K562 (cell line): ENCODE data around the gene TOR1A. TPM values are rescaled to one million over a fixed set of nuclear protein-coding genes. Genes with fewer than 3 reads are reported as not detected.
A peak's percentile ranks its signal among the peaks of the same experiment; 100 is the strongest.

Source experiments
- CEBPG ChIP-seq, 3 experiments: fragments of 200-800 bp in 1 of 3; sonication (Bioruptor generic) in 1 of 3; sonication (generic) in 1 of 3; formaldehyde crosslinking in 1 of 3; IDR thresholded peaks in 2 of 3; conservative IDR thresholded peaks in 1 of 3; 2 replicates each; pipeline versions ENCODE4 v1.6.1 to v1.8.0; 2016 to 2022; ENCODE audit warnings: missing compliant biosample characterization in 2 of 3, missing genetic modification characterization in 2 of 3, mild to moderate bottlenecking in 1 of 3, missing genetic modification reagents in 1 of 3
- CREB3 ChIP-seq: fragments of 450-650 bp; conservative IDR thresholded peaks from 2 replicates; pipeline ENCODE4 v1.6.1; 2016; ENCODE audit warnings: missing genetic modification characterization, low read depth, mild to moderate bottlenecking, missing compliant biosample characterization, moderate library complexity
- KLF16 ChIP-seq: IDR thresholded peaks from 2 replicates; pipeline ENCODE4 v1.6.1; 2016; ENCODE audit warnings: antibody characterized with exemption
- PHF21A ChIP-seq: fragments of 450-650 bp; IDR thresholded peaks from 2 replicates; pipeline ENCODE4 v1.6.1; 2017; ENCODE audit warnings: low read depth, borderline replicate concordance
- RFX5 ChIP-seq: IDR thresholded peaks from 2 replicates; pipeline ENCODE4 v1.6.1; 2011; ENCODE audit warnings: low read depth, mild to moderate bottlenecking, improper control_type of control experiment, low read length
- RNF219 ChIP-seq: fragments of 250-450 bp; sonication (Bioruptor Pico); IDR thresholded peaks from 2 replicates; pipeline ENCODE4 v1.5.0; 2022; ENCODE audit warnings: mild to moderate bottlenecking
- SOX6 ChIP-seq: fragments of 450-650 bp; IDR thresholded peaks from 2 replicates; pipeline ENCODE4 v1.6.1; 2014; ENCODE audit warnings: mild to moderate bottlenecking
- TFAM ChIP-seq: fragments of 250-450 bp; sonication (Bioruptor Pico); conservative IDR thresholded peaks from 2 replicates; pipeline ENCODE4 v1.5.0; 2021; ENCODE audit warnings: mild to moderate bottlenecking, moderate library complexity
- YY1 ChIP-seq, 3 experiments: IDR thresholded peaks; 2 replicates each; pipeline ENCODE4 v1.6.1; 2011; ENCODE audit warnings: low read length in 2 of 3, mild to moderate bottlenecking in 2 of 3, moderate library complexity in 2 of 3, borderline replicate concordance in 1 of 3, control low read depth in 1 of 3, low read depth in 1 of 3; ENCODE audit not compliant: insufficient read depth in 3 of 3, insufficient replicate concordance in 2 of 3, control insufficient read depth in 1 of 3, insufficient read length in 1 of 3; ENCODE audit errors: extremely low read depth in 1 of 3
- ZHX1 ChIP-seq: fragments of 150-350 bp; conservative IDR thresholded peaks from 2 replicates; pipeline ENCODE4 v1.6.1; 2014; ENCODE audit warnings: low read length
- ZNF518B ChIP-seq: fragments of 250-450 bp; sonication (Bioruptor Pico); IDR thresholded peaks from 2 replicates; pipeline ENCODE4 v1.5.0; 2021; ENCODE audit warnings: mild to moderate bottlenecking, moderate library complexity
- ZNF639 ChIP-seq, 2 experiments: fragments of 200-800 bp in 1 of 2; sonication (Bioruptor generic) in 1 of 2; sonication (generic) in 1 of 2; formaldehyde crosslinking in 1 of 2; IDR thresholded peaks in 1 of 2; conservative IDR thresholded peaks in 1 of 2; 2 replicates each; pipeline versions ENCODE4 v1.5.0 to v1.6.1; 2016 to 2020; ENCODE audit warnings: missing compliant biosample characterization in 1 of 2, missing genetic modification characterization in 1 of 2, missing genetic modification reagents in 1 of 2
- polyA plus RNA-seq, 8 experiments: library from polyadenylated mRNA; depleted of rRNA in 4 of 8; stranded (reverse) in 5 of 8; unstranded in 3 of 8; fragments of >200 nt; fragmentation: Nextera tagmentation in 2 of 8; fragmentation: Illumina TruSeq in 1 of 8; extraction: Ambion mirVana in 2 of 8; extraction: Trizol in 1 of 8; gene quantifications; 2 replicates each; pipeline versions ENCODE4 v1.2.1 to v1.2.3, GENCODE V29; 2011 to 2014; ENCODE audit warnings: inconsistent platforms in 1 of 8, missing spikeins in 1 of 8
- total RNA-seq, 7 experiments: library from RNA; depleted of rRNA in 6 of 7; stranded (reverse); fragments of >200 nt in 6 of 7; fragmentation: Illumina TruSeq in 2 of 7; extraction: Trizol in 2 of 7; gene quantifications; 2 replicates each; pipeline versions ENCODE4 v1.2.1 to v1.2.3, GENCODE V29; 2011 to 2021; ENCODE audit warnings: low replicate concordance in 1 of 7

The TOR1A gene
- total and polyA plus RNA-seq, 9 of the 15 experiments (the other 6 are each of a cell fraction or from before 2014, with no cell fraction given) = 4.5 to 85.8 (median 51.3) TPM

GRCh38 chr9:129863059-129863690 is 39.2 kb upstream of the TOR1A start (continued):
- TF ChIP-seq CREB3 (tag) = peak; percentile 96
- TF ChIP-seq RFX5 = no peak
- peak; percentile 86 for TF ChIP-seq CEBPG (CRISPR knock-in tag; IDR thresholded peaks at IDR 0.05)
- TF ChIP-seq CEBPG (tag; conservative IDR thresholded peaks at IDR 0.05 in 1 of 2, IDR thresholded peaks at IDR 0.05 in 1 of 2) = peak; percentile 89 to 92
- TF ChIP-seq YY1 (IDR thresholded peaks at IDR 0.05; ENCODE audit: borderline replicate concordance in 1 of 3, control insufficient read depth in 1 of 3, extremely low read depth in 1 of 3, insufficient read depth in 3 of 3, insufficient read length in 1 of 3, insufficient replicate concordance in 2 of 3, low read depth in 1 of 3, low read length in 2 of 3) = peak in 2 of 3 experiments; percentile 79 to 85
- no peak for TF ChIP-seq ZNF518B
- no peak for TF ChIP-seq ZHX1
- peak; percentile 100 for TF ChIP-seq KLF16
- TF ChIP-seq TFAM (CRISPR knock-in tag) = no peak
- peak in 1 of 2 experiments; percentile 97; a peak in 2 of 4 replicates for TF ChIP-seq ZNF639 (CRISPR knock-in tag; conservative IDR thresholded peaks at IDR 0.05 in 1 of 2, IDR thresholded peaks at IDR 0.05 in 1 of 2)
- TF ChIP-seq PHF21A = no peak
- TF ChIP-seq RNF219 (CRISPR knock-in tag) = peak; percentile 54; the same call in 1 of the 2 replicates
- no peak for TF ChIP-seq SOX6
